HepG2 (cell line): Measurements from ENCODE around the gene ARMCX5. TPM values are rescaled to one million over a fixed set of nuclear protein-coding genes. Genes with fewer than 3 reads are reported as not detected.

Experiments used
- ATM ChIP-seq: fragments of 450-650 bp; IDR thresholded peaks from 2 replicates; pipeline ENCODE4 v1.7.1; 2017; ENCODE audit warnings: mild to moderate bottlenecking, borderline replicate concordance
- BRCA1 ChIP-seq: sonication (generic); formaldehyde crosslinking; IDR thresholded peaks from 2 replicates; pipeline ENCODE4 v1.4.0; 2020; ENCODE audit warnings: missing genetic modification reagents
- GLI4 ChIP-seq: sonication (generic); formaldehyde crosslinking; IDR thresholded peaks from 2 replicates; pipeline ENCODE4 v1.5.1; 2020; ENCODE audit warnings: missing genetic modification reagents, mild to moderate bottlenecking, moderate library complexity, borderline replicate concordance
- ISL2 ChIP-seq: sonication (generic); formaldehyde crosslinking; IDR thresholded peaks from 2 replicates; pipeline ENCODE4 v1.5.0; 2020; ENCODE audit warnings: missing genetic modification reagents
- MXD3 ChIP-seq: IDR thresholded peaks from 2 replicates; pipeline ENCODE4 v1.6.1; 2016; ENCODE audit warnings: mild to moderate bottlenecking, missing biosample characterization, missing genetic modification reagents
- NFATC3 ChIP-seq: sonication (generic); formaldehyde crosslinking; IDR thresholded peaks from 2 replicates; pipeline ENCODE4 v1.5.1; 2020; ENCODE audit warnings: mild to moderate bottlenecking, missing genetic modification reagents
- NR0B2 ChIP-seq: sonication (generic); formaldehyde crosslinking; IDR thresholded peaks from 2 replicates; pipeline ENCODE4 v1.4.0; 2020; ENCODE audit warnings: mild to moderate bottlenecking, missing genetic modification reagents
- POLR2AphosphoS5 ChIP-seq: IDR thresholded peaks from 2 replicates; pipeline ENCODE4 v1.6.1; 2012; ENCODE audit warnings: low read depth, low read length
- SPEN ChIP-seq: sonication (generic); formaldehyde crosslinking; IDR thresholded peaks from 2 replicates; pipeline ENCODE4 v1.5.1; 2020; ENCODE audit warnings: low read depth, mild to moderate bottlenecking, missing genetic modification reagents
- ZC3H4 ChIP-seq: sonication (generic); formaldehyde crosslinking; IDR thresholded peaks from 2 replicates; pipeline ENCODE4 v1.4.0; 2020; ENCODE audit warnings: missing genetic modification reagents, borderline replicate concordance
- ZFY ChIP-seq: sonication (generic); formaldehyde crosslinking; IDR thresholded peaks from 2 replicates; pipeline ENCODE4 v1.4.0; 2020; ENCODE audit warnings: missing genetic modification reagents
- ZMYM2 ChIP-seq: sonication (generic); formaldehyde crosslinking; IDR thresholded peaks from 2 replicates; pipeline ENCODE4 v1.8.0; 2022; ENCODE audit warnings: mild to moderate bottlenecking, missing genetic modification reagents
- ZNF180 ChIP-seq: sonication (generic); formaldehyde crosslinking; IDR thresholded peaks from 2 replicates; pipeline ENCODE4 v1.4.0; 2020; ENCODE audit warnings: low read depth, missing genetic modification reagents, borderline replicate concordance
- ZNF317 ChIP-seq: sonication (generic); formaldehyde crosslinking; IDR thresholded peaks from 2 replicates; pipeline ENCODE4 v1.5.0; 2020; ENCODE audit warnings: mild to moderate bottlenecking, missing genetic modification reagents
- ZNF510 ChIP-seq: sonication (generic); formaldehyde crosslinking; IDR thresholded peaks from 2 replicates; pipeline ENCODE4 v1.4.0; 2020; ENCODE audit warnings: low read depth, mild to moderate bottlenecking, missing genetic modification reagents
- ZNF770 ChIP-seq: sonication (generic); formaldehyde crosslinking; IDR thresholded peaks from 2 replicates; pipeline ENCODE4 v1.5.0; 2020; ENCODE audit warnings: mild to moderate bottlenecking, missing genetic modification reagents
- polyA plus RNA-seq, 8 experiments: library from polyadenylated mRNA; depleted of rRNA in 3 of 8; stranded (reverse) in 7 of 8; unstranded in 1 of 8; fragments of >200 nt; fragmentation: Illumina TruSeq in 4 of 8; extraction: Trizol in 4 of 8; gene quantifications; 2 replicates each; pipeline versions ENCODE4 v1.2.1 to v1.2.3, GENCODE V29; 2011 to 2016; ENCODE audit warnings: low read depth in 4 of 8, missing spikeins in 1 of 8, mixed read lengths in 1 of 8; ENCODE audit not compliant: insufficient read depth in 1 of 8
- total RNA-seq, 5 experiments: library from RNA; depleted of rRNA; stranded (reverse); fragments of >200 nt; fragmentation: Illumina TruSeq; extraction: Trizol; gene quantifications; 2 replicates each; pipeline ENCODE4 v1.2.3, GENCODE V29; 2016; ENCODE audit warnings: low read depth in 1 of 5
- TF ChIP-seq, protein P1 (sequence below): sonication (generic); formaldehyde crosslinking; conservative IDR thresholded peaks from 2 replicates; pipeline ENCODE4 v1.4.0; 2020; ENCODE audit warnings: mild to moderate bottlenecking, missing genetic modification reagents, moderate library complexity
- TF ChIP-seq, protein P2 (sequence below): IDR thresholded peaks from 2 replicates; pipeline ENCODE4 v1.6.1; 2016; ENCODE audit warnings: low read depth
- TF ChIP-seq, protein P3 (sequence below): sonication (generic); formaldehyde crosslinking; IDR thresholded peaks from 2 replicates; pipeline ENCODE4 v1.4.0; 2020; ENCODE audit warnings: low read depth, mild to moderate bottlenecking, missing genetic modification reagents

The ARMCX5 gene
- total and polyA plus RNA-seq, 2 of the 13 experiments (the other 11 are each of a cell fraction or from before 2014, with no cell fraction given) = 9.1 to 14.2 TPM

DNA sequence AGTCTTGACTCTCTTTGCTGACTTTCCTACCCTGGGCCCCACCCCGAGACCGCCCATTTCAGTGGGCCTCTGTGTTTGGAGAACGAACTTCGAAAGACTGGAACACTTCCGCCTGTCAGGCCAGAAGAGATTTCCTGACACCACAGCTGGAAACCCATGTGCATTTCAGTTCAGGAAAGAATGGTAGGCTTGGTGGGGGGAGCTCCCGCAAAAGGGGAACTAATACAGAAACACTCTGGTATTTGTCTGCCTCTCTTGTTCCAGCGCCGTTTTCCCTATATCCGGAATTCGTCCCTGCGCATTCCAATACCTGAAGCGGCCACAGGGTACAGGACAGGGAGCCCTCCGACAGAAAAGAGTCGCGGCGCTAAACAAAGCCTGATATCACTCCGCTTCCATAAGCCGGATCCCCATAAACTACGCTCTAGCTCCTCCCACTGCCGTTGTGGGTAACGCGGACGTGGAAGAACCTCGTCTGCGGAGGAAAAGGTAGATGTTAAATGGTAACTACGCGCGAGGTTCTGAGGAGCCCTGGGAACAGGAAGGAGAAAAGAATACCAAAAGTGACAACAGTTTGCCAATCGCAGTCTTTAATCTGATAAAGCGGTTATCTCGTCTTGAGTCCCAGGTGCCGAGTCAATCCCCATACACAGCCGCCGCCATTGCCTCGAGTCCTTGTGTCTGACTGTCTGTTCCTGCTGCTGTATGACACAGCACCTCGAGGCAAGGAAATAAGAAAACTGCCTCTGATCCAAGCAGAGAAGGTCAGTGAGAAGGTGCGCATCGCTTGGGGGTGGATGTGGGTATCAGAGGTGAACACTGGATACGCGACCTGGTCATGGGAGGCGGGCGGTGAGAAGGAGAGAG, at the start of gene ARMCX5 (continued):
- TF ChIP-seq, protein P1, sequence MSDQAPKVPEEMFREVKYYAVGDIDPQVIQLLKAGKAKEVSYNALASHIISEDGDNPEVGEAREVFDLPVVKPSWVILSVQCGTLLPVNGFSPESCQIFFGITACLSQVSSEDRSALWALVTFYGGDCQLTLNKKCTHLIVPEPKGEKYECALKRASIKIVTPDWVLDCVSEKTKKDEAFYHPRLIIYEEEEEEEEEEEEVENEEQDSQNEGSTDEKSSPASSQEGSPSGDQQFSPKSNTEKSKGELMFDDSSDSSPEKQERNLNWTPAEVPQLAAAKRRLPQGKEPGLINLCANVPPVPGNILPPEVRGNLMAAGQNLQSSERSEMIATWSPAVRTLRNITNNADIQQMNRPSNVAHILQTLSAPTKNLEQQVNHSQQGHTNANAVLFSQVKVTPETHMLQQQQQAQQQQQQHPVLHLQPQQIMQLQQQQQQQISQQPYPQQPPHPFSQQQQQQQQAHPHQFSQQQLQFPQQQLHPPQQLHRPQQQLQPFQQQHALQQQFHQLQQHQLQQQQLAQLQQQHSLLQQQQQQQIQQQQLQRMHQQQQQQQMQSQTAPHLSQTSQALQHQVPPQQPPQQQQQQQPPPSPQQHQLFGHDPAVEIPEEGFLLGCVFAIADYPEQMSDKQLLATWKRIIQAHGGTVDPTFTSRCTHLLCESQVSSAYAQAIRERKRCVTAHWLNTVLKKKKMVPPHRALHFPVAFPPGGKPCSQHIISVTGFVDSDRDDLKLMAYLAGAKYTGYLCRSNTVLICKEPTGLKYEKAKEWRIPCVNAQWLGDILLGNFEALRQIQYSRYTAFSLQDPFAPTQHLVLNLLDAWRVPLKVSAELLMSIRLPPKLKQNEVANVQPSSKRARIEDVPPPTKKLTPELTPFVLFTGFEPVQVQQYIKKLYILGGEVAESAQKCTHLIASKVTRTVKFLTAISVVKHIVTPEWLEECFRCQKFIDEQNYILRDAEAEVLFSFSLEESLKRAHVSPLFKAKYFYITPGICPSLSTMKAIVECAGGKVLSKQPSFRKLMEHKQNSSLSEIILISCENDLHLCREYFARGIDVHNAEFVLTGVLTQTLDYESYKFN (CRISPR knock-in tag) = peak; percentile 20; the same call in 1 of the 2 replicates
- TF ChIP-seq NFATC3 (no peak), ATM (no peak), POLR2AphosphoS5 (peak; percentile 84), ZNF770 (no peak), ZFY (CRISPR knock-in tag) (peak; percentile 65), GLI4 (CRISPR knock-in tag) (no peak), ZMYM2 (CRISPR knock-in tag) (no peak), ISL2 (0 out of 2 replicates have a peak, but pooled peaks have one; percentile 15), ZNF180 (CRISPR knock-in tag) (no peak), ZNF510 (CRISPR knock-in tag) (no peak), BRCA1 (no peak), NR0B2 (no peak), MXD3 (CRISPR knock-in tag) (0 out of 2 replicates have a peak, but pooled peaks have one; percentile 45), ZNF317 (CRISPR knock-in tag) (no peak), SPEN (peak; percentile 48), ZC3H4 (no peak)
- TF ChIP-seq, protein P2, sequence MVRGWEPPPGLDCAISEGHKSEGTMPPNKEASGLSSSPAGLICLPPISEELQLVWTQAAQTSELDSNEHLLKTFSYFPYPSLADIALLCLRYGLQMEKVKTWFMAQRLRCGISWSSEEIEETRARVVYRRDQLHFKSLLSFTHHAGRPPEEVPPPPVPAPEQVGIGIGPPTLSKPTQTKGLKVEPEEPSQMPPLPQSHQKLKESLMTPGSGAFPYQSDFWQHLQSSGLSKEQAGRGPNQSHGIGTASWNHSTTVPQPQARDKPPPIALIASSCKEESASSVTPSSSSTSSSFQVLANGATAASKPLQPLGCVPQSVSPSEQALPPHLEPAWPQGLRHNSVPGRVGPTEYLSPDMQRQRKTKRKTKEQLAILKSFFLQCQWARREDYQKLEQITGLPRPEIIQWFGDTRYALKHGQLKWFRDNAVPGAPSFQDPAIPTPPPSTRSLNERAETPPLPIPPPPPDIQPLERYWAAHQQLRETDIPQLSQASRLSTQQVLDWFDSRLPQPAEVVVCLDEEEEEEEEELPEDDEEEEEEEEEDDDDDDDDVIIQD (CRISPR knock-in tag) = peak; percentile 56; the same call in 1 of the 2 replicates
- TF ChIP-seq, protein P3, sequence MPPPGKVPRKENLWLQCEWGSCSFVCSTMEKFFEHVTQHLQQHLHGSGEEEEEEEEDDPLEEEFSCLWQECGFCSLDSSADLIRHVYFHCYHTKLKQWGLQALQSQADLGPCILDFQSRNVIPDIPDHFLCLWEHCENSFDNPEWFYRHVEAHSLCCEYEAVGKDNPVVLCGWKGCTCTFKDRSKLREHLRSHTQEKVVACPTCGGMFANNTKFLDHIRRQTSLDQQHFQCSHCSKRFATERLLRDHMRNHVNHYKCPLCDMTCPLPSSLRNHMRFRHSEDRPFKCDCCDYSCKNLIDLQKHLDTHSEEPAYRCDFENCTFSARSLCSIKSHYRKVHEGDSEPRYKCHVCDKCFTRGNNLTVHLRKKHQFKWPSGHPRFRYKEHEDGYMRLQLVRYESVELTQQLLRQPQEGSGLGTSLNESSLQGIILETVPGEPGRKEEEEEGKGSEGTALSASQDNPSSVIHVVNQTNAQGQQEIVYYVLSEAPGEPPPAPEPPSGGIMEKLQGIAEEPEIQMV (CRISPR knock-in tag) = peak; percentile 73; the same call in 1 of the 2 replicates
